Breast epithelium (tissue), 3 donors: ENCODE results near the gene CHCHD6.

ENCODE experiments used
- CTCF ChIP-seq, 3 donors: fragments of 450-650 bp; IDR thresholded peaks; one replicate each; pipeline ENCODE4 v1.5.1; 2016 to 2017; ENCODE audit warnings: antibody characterized with exemption in 3 of 3, mild to moderate bottlenecking in 3 of 3, moderate library complexity in 3 of 3
- POLR2A ChIP-seq: fragments of 450-650 bp; IDR thresholded peaks from one replicate; pipeline ENCODE4 v1.6.1; 2016; ENCODE audit warnings: antibody characterized with exemption, mild to moderate bottlenecking, moderate library complexity
- POLR2AphosphoS5 ChIP-seq, 3 donors: sonication (generic); formaldehyde crosslinking; IDR thresholded peaks; one replicate each; pipeline ENCODE4 v1.6.1; 2017; ENCODE audit warnings: antibody characterized with exemption in 3 of 3

- TF ChIP-seq POLR2AphosphoS5 (IDR thresholded peaks at IDR 0.05) = no peak
- TF ChIP-seq POLR2A = no peak
- no peak for TF ChIP-seq CTCF (IDR thresholded peaks at IDR 0.05)
These were observed 232.9 kb downstream of the CHCHD6 start for GRCh38 chr3:126936853-126937425.
